HepG2 (cell line): Measurements from ENCODE around the gene EFHC2. TPM values are rescaled to one million over a fixed set of nuclear protein-coding genes. Genes with fewer than 3 reads are reported as not detected.

Source experiments
- ATAC-seq: fragments of 200-7000 bp; cut with Tn5 transposase; 3 replicates; pipeline ENCODE4 v1.9.1; 2020; ENCODE audit warnings: mild to moderate bottlenecking, moderate library complexity
- BruUV-seq: library from RNA; stranded (reverse); fragments of 400-500 nt; replicated peaks from 2 replicates; lab custom pipeline; 2021; lab: Mats Ljungman, UMichigan
- CTCF ChIA-PET: fragments of 300-600 bp; formaldehyde crosslinking; extraction: SDS; loops from one replicate; lab custom pipeline; 2021; ENCODE audit warnings: low total read pairs, inconsistent platforms, low intra/inter-chr PET ratio; lab: Yijun Ruan, JAX
- POLR2A ChIA-PET: fragments of 350-600 bp; sonication (Branson Sonifier 250); formaldehyde crosslinking; loops from one replicate; lab custom pipeline; 2020; ENCODE audit warnings: antibody characterized with exemption, inconsistent platforms; lab: Yijun Ruan, JAX
- DNase-seq: peaks from one replicate; pipeline ENCODE4 v3.0.0-alpha.2; 2015; ENCODE audit warnings: low spot score
- FAIRE-seq: peaks from 3 replicates; lab custom pipeline; 2011; peaks lifted over from hg19 to GRCh38; lab: Jason Lieb, UNC
- H2AFZ ChIP-seq: one replicate; pipeline ENCODE4 v1.6.1; 2011; ENCODE audit warnings: low read length, inconsistent platforms
- H3K27ac ChIP-seq: fragments of 300-600 bp; 3 replicates; pipeline ENCODE4 v1.8.0; 2011; ENCODE audit warnings: mixed run types, mild to moderate bottlenecking, mixed read lengths, low read length, inconsistent platforms; ENCODE audit not compliant: insufficient read depth; ENCODE audit errors: extremely low read length
- H3K27me3 ChIP-seq, 2 experiments: fragments of 200-600 bp in 1 of 2; 2 replicates in 1 of 2; 3 replicates in 1 of 2; pipeline versions ENCODE4 v1.6.0 to v1.8.0; 2011; ENCODE audit warnings: low read length in 2 of 2, mild to moderate bottlenecking in 2 of 2, moderate library complexity in 2 of 2, inconsistent platforms in 1 of 2; ENCODE audit not compliant: insufficient read depth in 2 of 2, control insufficient read depth in 1 of 2
- H3K36me3 ChIP-seq, 2 experiments: fragments of 200-600 bp in 1 of 2; replicated peaks in 1 of 2; 2 replicates in 1 of 2; 3 replicates in 1 of 2; pipeline versions ENCODE4 v1.5.1 to v1.8.0; 2011; ENCODE audit warnings: low read length in 2 of 2, inconsistent platforms in 1 of 2; ENCODE audit not compliant: insufficient read depth in 2 of 2, control insufficient read depth in 1 of 2
- H3K4me1 ChIP-seq: 2 replicates; pipeline ENCODE4 v1.5.1; 2012; ENCODE audit warnings: low read length, inconsistent platforms; ENCODE audit not compliant: insufficient read depth
- H3K4me2 ChIP-seq: 2 replicates; pipeline ENCODE4 v1.6.0; 2011; ENCODE audit warnings: low read depth, low read length, inconsistent platforms
- H3K4me3 ChIP-seq, 3 experiments: fragments of 200-600 bp in 1 of 3; sonication (generic), shearing (Covaris generic) in 1 of 3; replicated peaks in 1 of 3; 2 replicates each; pipeline ENCODE4 v1.5.1; 2011 to 2016; ENCODE audit warnings: low read length in 3 of 3, inconsistent platforms in 2 of 3, low read depth in 2 of 3, mild to moderate bottlenecking in 2 of 3, control low read depth in 1 of 3, mixed read lengths in 1 of 3; ENCODE audit not compliant: insufficient read depth in 1 of 3
- H3K79me2 ChIP-seq: one replicate; pipeline ENCODE4 v1.6.1; 2011; ENCODE audit warnings: low read length, inconsistent platforms; ENCODE audit not compliant: insufficient read depth
- H3K9ac ChIP-seq: 2 replicates; pipeline ENCODE4 v1.6.0; 2011; ENCODE audit warnings: mild to moderate bottlenecking, low read depth, low read length, inconsistent platforms; ENCODE audit not compliant: insufficient read depth
- H3K9me3 ChIP-seq: 2 replicates; pipeline ENCODE4 v1.5.1; 2012; ENCODE audit warnings: mild to moderate bottlenecking, low read length
- H4K20me1 ChIP-seq: 2 replicates; pipeline ENCODE4 v1.6.0; 2011; ENCODE audit warnings: inconsistent platforms, mild to moderate bottlenecking, low read length, moderate library complexity; ENCODE audit not compliant: insufficient read depth
- ARNT ChIP-seq: fragments of 450-650 bp; IDR thresholded peaks from 2 replicates; pipeline ENCODE4 v1.6.1; 2017
- HDAC1 ChIP-seq: sonication (generic); formaldehyde crosslinking; IDR thresholded peaks from 2 replicates; pipeline ENCODE4 v1.5.1; 2020; ENCODE audit warnings: mild to moderate bottlenecking, missing genetic modification reagents
- HNF4A ChIP-seq: sonication (generic); formaldehyde crosslinking; IDR thresholded peaks from 2 replicates; pipeline ENCODE4 v1.4.0; 2020; ENCODE audit warnings: missing genetic modification reagents
- HNF4G ChIP-seq, 2 experiments: sonication (generic) in 1 of 2; formaldehyde crosslinking in 1 of 2; IDR thresholded peaks; 2 replicates each; pipeline versions ENCODE4 v1.4.0 to v1.6.1; 2011 to 2020; ENCODE audit warnings: borderline replicate concordance in 2 of 2, low read depth in 2 of 2, mild to moderate bottlenecking in 2 of 2, low read length in 1 of 2, missing genetic modification reagents in 1 of 2, moderate library complexity in 1 of 2
- HOXA5 ChIP-seq: sonication (generic); formaldehyde crosslinking; IDR thresholded peaks from 2 replicates; pipeline ENCODE4 v1.4.0; 2020; ENCODE audit warnings: missing genetic modification reagents
- NR2F2 ChIP-seq: IDR thresholded peaks from 2 replicates; pipeline ENCODE4 v1.6.1; 2012; ENCODE audit warnings: low read depth, inconsistent platforms, borderline replicate concordance
- RNF2 ChIP-seq: fragments of 450-650 bp; conservative IDR thresholded peaks from 2 replicates; pipeline ENCODE4 v1.6.1; 2016; ENCODE audit warnings: low read depth
- SIX1 ChIP-seq: sonication (generic); formaldehyde crosslinking; IDR thresholded peaks from 2 replicates; pipeline ENCODE4 v1.4.0; 2020; ENCODE audit warnings: missing genetic modification reagents, borderline replicate concordance
- ZMYM3 ChIP-seq: sonication (generic); formaldehyde crosslinking; IDR thresholded peaks from 2 replicates; pipeline ENCODE4 v1.5.1; 2020; ENCODE audit warnings: mild to moderate bottlenecking, missing genetic modification reagents
- ZNF280B ChIP-seq: sonication (generic); formaldehyde crosslinking; IDR thresholded peaks from 2 replicates; pipeline ENCODE4 v1.5.0; 2020; ENCODE audit warnings: missing genetic modification reagents, mild to moderate bottlenecking, borderline replicate concordance
- ZNF615 ChIP-seq: sonication (generic); formaldehyde crosslinking; IDR thresholded peaks from 2 replicates; pipeline ENCODE4 v1.5.0; 2020; ENCODE audit warnings: mild to moderate bottlenecking, missing genetic modification reagents, borderline replicate concordance
- ZNF644 ChIP-seq: IDR thresholded peaks from 2 replicates; pipeline ENCODE4 v1.6.1; 2016; ENCODE audit warnings: low read depth
- ZNF75D ChIP-seq: sonication (generic); formaldehyde crosslinking; IDR thresholded peaks from 2 replicates; pipeline ENCODE4 v1.8.1; 2023; ENCODE audit warnings: missing genetic modification reagents, mild to moderate bottlenecking, borderline replicate concordance
- ZNF773 ChIP-seq: sonication (generic); formaldehyde crosslinking; IDR thresholded peaks from 2 replicates; pipeline ENCODE4 v1.4.0; 2020; ENCODE audit warnings: missing genetic modification reagents, borderline replicate concordance
- WGBS: methylation state at CpG from one replicate; pipeline ENCODE4 v1.1.6; 2017; ENCODE audit warnings: low lambda C conversion rate; 5-methylcytosine and 5-hydroxymethylcytosine counted together
- in situ Hi-C: cut with HindIII; loops from 2 replicates; pipeline ENCODE4 v1.10.0; 2017; ENCODE audit warnings: low pct_unique_long_range_greater_than_20kb; ENCODE audit not compliant: extremely low pct_ligation_motif_present
- intact Hi-C: fragments of 100-400 bp; cut with micrococcal nuclease; formaldehyde crosslinking; loops from one replicate; pipeline ENCODE4 v1.10.0; 2022; ENCODE audit not compliant: unreplicated experiment
- polyA plus RNA-seq, 8 experiments: library from polyadenylated mRNA; depleted of rRNA in 3 of 8; stranded (reverse) in 7 of 8; unstranded in 1 of 8; fragments of >200 nt; fragmentation: Illumina TruSeq in 4 of 8; extraction: Trizol in 4 of 8; gene quantifications; 2 replicates each; pipeline versions ENCODE4 v1.2.1 to v1.2.3, GENCODE V29; 2011 to 2016; ENCODE audit warnings: low read depth in 4 of 8, missing spikeins in 1 of 8, mixed read lengths in 1 of 8; ENCODE audit not compliant: insufficient read depth in 1 of 8
- total RNA-seq, 5 experiments: library from RNA; depleted of rRNA; stranded (reverse); fragments of >200 nt; fragmentation: Illumina TruSeq; extraction: Trizol; gene quantifications; 2 replicates each; pipeline ENCODE4 v1.2.3, GENCODE V29; 2016; ENCODE audit warnings: low read depth in 1 of 5
- TF ChIP-seq, protein P1 (sequence below): sonication (generic); formaldehyde crosslinking; conservative IDR thresholded peaks from 2 replicates; pipeline ENCODE4 v1.8.0; 2022; ENCODE audit warnings: low read depth, missing genetic modification reagents

EFHC2 gene
- total and polyA plus RNA-seq, 2 of the 13 experiments (the other 11 are each of a cell fraction or from before 2014, with no cell fraction given): not detected

DNA sequence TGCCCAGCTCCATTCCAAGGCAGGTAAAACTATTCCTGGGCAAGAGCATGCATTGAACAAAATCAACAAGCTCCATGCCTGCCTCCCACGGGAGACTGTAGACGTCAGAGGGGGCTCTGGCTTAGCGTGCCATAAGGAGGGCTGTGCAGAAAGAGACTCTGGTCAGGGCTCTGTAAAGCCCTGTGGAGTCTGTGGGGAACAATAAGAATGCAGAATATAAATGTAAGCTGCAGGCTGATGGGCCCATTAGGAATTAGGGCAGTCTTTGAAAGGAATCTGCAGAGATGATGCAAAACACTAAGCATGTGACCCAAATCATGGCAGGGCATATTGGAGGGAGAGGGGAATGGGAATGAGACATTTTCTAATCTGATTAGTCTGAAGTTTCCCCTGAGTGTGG is 170.3 kb downstream of the EFHC2 start:
- ChIA-PET POLR2A (no interaction called here), CTCF (no interaction called here)
- Histone ChIP-seq H2AFZ (no peak overlapping the region), H4K20me1 (no peaks in the 10 kb centered on the region), H3K4me2 (no peak overlapping the region), H3K27ac (no peak overlapping the region), H3K9ac (no peak overlapping the region), H3K4me3 (no peak overlapping the region), H3K9me3 (no peaks in the 10 kb centered on the region), H3K27me3 (no peaks in the 10 kb centered on the region; a peak in 1 of 5 replicates), H3K36me3 (no peaks in the 10 kb centered on the region)
- intact Hi-C loops (no loop called here), in situ Hi-C loops (no loop called here)
- BruUV-seq: no TSS peak
- no peak for FAIRE-seq
- no peak for DNase-seq
- TF ChIP-seq ZNF75D: no peak
- TF ChIP-seq ZMYM3: no peak
- no peak for TF ChIP-seq HNF4A (CRISPR knock-in tag)
- no peak for TF ChIP-seq ZNF773 (CRISPR knock-in tag)
- TF ChIP-seq, protein P1, sequence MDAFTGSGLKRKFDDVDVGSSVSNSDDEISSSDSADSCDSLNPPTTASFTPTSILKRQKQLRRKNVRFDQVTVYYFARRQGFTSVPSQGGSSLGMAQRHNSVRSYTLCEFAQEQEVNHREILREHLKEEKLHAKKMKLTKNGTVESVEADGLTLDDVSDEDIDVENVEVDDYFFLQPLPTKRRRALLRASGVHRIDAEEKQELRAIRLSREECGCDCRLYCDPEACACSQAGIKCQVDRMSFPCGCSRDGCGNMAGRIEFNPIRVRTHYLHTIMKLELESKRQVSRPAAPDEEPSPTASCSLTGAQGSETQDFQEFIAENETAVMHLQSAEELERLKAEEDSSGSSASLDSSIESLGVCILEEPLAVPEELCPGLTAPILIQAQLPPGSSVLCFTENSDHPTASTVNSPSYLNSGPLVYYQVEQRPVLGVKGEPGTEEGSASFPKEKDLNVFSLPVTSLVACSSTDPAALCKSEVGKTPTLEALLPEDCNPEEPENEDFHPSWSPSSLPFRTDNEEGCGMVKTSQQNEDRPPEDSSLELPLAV (CRISPR knock-in tag): no peak
- TF ChIP-seq, all 625 proteins: peak for 0
- no peaks in the 10 kb centered on the region for H3K4me1 ChIP-seq
- ATAC-seq: no peak
- no peaks in the 10 kb centered on the region for H3K79me2 ChIP-seq
- WGBS: 0% methylated on average over 3 of the region's 3 CpGs

- H3K9me3 ChIP-seq: no peaks in the 10 kb centered on the region
- ChIA-PET CTCF (no interaction called here), POLR2A (no interaction called here)
- intact Hi-C loops: no loop called here
- no peaks in the 10 kb centered on the region; a peak in 1 of 5 replicates for H3K27me3 ChIP-seq
- ATAC-seq (no peak), DNase-seq (no peak), FAIRE-seq (no peak)
- H3K4me3 ChIP-seq: no peak overlapping the region
- H4K20me1 ChIP-seq: no peaks in the 10 kb centered on the region
- no peaks in the 10 kb centered on the region for H3K36me3 ChIP-seq
- H3K4me2 ChIP-seq: no peak overlapping the region
- no TSS peak for BruUV-seq
- no peak overlapping the region for H3K9ac ChIP-seq
- WGBS: 8% methylated on average over 1 of the region's 1 CpG
- H3K79me2 ChIP-seq: no peaks in the 10 kb centered on the region
- in situ Hi-C loops: no loop called here
- no peak overlapping the region for H3K27ac ChIP-seq
- H2AFZ ChIP-seq: no peak overlapping the region
- H3K4me1 ChIP-seq: no peaks in the 10 kb centered on the region
- TF ChIP-seq HOXA5 (CRISPR knock-in tag): no peak
- TF ChIP-seq ZNF644 (CRISPR knock-in tag): no peak
- TF ChIP-seq NR2F2: no peak
- TF ChIP-seq ARNT: no peak
- no peak for TF ChIP-seq RNF2
- TF ChIP-seq HNF4G (IDR thresholded peaks at IDR 0.05; ENCODE audit: borderline replicate concordance, low read depth, low read length): no peak
- TF ChIP-seq HNF4G (CRISPR knock-in tag; IDR thresholded peaks at IDR 0.05; ENCODE audit: borderline replicate concordance, low read depth): no peak
- no peak for TF ChIP-seq ZNF615 (CRISPR knock-in tag)
- no peak for TF ChIP-seq SIX1
- TF ChIP-seq HDAC1 (CRISPR knock-in tag): no peak
- TF ChIP-seq ZNF280B (CRISPR knock-in tag): no peak
Measured at GRCh38 chrX:44167116-44167515, 176.4 kb downstream of the EFHC2 start.
